Stimulated activated CD4-positive, alpha-beta T cell treated with anti-CD3 and anti-CD28 coated beads, Interleukin-4, amount 100 ng/mL, for 48 hours (primary cell): ENCODE results near the gene FBXW4.

Experiments used
- DNase-seq, 2 donors: peaks; one replicate each; pipeline ENCODE4 v3.0.0-alpha.2; 2020; ENCODE audit warnings: low read depth in 2 of 2

Gene FBXW4

DNA sequence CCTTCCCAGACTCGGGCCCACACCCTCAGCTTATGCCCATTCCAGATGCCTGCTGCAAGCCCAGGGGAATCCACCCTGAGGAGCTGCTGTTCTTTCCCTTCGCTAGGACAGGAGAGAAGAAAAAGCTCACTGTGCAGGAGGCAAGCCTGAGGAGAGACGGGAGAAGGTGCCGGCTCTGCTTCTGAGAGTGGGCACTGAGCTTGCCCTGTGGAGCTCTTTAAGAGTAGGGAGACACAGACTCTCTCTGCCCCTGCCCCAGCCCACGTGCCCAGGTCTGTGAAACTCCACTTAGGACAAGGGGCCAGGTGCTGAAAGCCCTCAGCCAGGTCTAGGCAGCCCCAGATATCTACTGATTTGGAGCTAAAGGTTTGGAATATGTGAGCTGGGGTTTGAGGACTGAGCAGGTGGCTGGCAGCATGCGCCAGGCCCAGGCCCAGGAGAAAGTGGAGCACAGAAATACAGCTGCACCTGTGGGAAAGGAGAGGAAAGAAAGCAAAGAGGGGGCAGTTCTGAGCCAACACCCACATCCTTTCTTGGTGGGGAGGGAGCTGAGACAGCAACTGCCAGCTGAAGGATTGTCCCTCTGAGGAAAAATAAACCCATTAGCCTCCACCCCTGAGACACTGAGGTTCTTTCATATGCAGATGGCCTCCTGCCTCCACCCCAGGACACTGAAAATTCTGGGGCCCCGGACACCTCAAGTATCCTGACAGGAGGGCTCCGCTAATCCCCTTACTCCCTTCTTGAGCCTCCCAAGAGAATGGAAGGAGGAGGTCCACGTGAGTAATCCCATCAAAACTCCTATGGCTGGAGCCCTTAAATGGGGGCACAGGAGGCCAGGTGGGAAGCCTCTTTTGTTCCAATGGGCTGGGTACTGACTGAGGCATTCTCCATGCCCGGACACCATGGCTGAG, 114.2 kb downstream of the FBXW4 start:
- no peak for DNase-seq

DNA sequence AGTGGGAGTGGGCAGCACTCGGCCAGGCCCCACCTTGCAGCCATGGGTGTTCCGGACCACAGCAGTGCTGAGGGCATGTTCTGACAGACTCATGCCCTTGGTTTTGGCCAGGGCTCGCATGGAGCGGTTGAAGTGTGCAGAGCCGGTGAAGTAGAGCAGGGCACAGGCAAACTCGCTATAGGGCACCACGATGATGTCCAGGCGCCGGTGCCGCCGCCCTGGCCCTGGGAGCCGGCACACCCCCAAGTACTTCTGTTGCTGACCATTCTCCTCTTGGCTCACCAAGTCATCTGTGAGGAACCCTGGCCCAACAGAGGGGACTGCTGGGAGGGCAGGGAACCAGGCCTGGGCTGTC, 115.5 kb downstream of the FBXW4 start:
- DNase-seq: no peak

DNA sequence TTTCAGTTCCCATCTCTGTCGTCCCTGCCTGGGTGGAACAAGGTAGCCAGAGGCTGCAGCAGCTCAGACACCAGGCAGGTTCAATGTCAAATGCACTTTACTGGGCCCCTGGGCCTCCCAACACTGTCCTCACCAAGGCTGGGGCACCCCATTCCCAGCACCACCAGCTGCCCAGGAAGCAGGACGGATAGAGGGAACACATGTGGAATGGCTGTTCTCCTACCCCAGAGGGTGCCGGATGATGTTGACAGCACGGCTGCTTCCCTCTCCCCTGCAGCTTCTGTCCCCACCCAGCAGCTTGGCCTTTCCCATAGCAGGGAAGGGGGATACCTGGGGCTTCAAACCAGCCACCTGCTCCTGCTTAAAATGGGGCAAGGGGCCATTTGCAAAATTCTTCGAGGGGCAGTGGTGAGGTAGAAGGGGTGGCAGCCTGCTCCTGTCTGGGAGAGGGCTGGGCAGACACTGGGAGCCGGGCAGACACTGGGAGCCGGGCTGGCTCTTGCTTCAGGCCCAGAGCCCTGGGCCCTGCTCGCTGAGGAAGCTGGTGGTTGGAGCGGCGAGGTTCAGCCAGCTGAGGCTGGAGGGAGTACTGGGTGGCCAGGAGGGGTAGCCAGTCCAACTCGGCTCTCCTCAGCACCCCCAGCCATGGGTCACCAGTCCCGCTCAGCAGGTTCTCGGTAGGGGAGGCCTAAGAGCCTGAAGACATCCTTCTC, 116.0 kb downstream of the FBXW4 start:
- no peak for DNase-seq

DNA sequence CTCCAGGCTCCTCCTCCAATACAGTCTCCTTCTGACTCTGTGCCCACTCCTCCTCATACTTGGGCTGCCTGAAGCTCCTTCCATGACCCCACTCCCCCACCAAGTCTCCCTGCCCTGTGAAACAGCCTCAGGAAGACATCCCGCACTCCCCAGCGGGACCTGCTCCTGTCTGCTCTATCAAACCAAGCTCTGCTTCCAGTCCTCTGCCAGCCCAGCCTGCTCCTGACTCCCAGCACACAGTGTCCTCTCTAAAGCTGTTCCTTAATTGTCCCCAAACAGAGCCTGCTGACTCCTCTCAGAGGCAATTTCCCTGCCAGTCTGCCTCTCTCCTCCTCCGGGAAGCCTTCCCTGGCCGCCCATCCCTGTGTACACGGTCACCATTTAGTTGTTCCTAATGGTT, 116.8 kb downstream of the FBXW4 start:
- no peak for DNase-seq

DNA sequence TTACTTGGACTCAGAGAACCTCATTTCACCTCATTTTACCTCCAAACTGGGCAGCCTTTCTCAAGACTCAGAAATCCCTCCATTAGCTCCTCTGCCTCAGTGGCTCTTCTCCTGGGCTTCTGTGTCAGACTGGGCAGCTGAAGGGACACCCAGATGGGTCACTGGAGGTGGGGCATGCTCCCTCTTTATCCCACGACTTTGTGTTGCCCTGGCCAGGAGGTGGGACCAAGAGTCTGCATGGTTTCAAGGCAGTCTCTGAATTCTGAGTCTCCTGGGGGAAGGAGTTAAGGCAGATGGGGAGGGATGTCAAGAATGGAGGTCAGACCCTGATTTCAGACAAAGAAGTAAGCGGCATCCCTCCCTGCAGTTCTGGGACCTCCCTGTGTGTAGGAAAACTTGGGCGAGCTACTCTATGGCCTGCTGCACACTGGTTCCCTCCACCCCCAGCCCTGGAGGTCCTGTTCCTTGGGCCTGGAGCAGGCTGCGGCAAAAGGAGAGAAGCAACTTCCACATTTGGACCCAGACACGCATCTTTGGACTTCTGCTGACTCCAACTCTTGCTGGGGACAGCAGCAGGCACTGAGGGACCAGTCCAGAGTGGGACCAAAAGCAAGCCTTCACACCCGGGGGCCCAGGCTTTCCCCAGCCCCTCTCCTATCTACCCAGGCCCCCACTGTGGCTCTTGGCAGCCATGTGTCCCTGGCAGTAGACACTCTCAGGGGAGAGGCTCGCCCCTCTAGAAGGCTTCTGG, 117.7 kb downstream of the FBXW4 start:
- DNase-seq: no peak

DNA sequence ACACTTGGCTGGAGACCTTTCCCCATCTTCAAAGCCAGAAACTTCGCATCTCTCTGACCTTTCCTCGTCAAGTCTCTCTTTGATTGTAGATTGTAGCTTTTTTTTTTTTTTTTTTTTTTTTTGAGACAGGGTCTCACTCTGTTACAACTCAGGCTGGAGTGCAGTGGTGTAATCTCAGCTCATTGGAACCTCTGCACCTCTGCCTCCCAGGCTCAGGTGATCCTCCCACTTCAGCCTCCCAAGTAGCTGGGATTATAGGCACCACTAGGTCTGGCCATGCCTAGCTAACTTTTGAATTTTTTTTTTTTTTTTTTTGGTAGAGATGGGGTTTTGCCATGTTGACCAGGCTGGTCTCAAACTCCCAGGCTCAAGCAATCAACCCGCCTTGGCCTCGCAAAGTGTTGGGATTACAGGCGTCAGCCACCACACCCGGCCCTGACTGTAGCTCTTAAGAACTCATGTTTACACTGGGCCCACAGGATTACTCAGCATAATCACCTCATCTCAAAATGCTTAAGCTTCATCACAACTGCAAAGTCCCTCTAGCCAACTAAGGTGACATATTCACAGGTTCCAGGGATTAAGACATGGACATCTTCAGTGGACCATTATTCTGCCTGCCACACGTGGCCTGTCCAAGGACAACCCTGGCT, 118.6 kb downstream of the FBXW4 start:
- DNase-seq: no peak

DNA sequence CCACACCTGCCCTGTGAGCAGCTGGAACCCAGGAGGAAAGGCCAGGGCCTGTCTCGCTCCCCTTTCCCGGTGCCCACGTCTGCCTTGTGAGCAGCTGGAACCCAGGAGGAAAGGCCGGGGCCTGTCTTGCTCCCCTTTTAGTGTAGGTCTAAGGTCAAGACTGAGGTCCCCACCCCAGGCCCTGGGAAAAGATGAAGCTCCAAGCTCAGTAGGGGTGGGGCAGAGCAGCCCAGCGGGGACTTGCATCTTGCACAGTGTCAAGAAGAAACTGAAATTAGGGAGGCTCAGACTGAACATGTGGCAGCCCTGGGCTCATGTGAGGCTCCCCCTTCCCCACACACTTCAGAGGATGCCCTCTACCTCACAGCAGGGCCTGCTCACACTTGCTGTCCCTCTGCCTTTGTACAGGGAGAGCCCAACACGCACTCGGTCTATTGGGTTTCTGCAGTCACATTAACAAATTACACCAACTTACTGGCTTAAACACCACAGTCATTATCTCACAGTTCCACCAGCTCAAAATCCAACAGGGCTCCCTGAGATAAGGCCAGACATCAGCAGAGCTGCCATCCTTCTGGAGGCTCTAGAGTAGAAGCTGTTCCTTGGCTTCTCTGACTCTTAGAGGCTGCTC, 119.3 kb downstream of the FBXW4 start:
- DNase-seq: no peak

DNA sequence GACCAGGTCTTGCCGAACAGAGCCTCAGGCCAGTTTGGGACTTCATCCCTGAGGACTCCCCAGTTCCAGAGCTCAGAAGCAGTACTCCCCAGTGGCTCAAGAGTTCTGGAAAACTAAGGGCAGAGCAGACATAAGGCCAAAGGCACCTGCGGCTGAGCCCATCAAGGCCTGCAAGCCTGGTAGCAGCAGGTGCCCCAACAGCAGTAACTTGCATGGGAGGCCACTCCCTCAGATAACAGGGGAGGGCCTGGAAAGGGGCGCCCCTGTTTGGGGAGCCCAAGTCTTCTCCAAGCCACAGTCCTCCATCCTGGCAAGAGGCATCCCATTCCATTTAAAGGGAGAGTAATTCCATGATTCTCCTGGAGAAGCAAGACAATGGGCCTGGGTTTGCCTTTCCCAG, 119.9 kb downstream of the FBXW4 start:
- DNase-seq: no peak

DNA sequence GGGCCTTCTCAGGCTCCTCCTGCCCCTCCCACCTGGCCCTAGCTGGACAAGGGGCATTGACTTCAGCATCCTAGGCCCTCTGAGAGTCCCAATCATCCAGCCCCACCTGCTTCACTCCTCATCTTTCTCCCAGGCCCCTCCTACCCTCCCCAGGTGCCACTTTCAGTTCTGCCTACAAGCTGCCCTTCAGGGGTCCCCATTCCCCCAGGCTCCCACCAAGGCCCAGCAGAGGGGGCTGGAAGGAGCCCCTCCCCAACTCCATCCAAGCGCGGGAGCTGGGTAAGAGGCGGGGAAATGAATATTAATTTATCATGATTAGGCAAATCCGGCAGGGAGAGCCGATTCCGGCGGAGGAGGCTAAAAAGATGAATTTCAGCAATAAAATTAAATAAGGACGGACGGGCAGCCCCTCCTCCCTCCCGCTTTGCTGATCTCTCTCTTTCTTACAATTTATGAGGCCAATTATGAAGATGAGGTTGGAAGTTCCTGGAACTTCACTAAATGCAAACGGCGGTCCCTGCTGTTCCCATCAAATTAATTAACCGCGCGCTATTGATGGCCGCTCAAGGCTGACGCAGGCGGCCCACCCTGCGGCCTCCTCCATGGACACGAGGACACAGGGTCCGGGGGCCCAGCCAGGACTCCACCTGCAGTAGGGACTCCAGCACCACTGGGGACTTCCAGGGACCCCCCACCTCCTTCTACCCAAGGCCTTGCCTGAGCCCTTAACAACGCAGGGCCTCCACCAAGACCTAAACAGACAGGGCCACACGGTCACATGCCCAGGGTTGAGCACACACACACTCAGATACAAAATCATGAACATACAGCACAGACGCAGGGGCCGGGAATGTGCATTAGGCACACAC, 120.9 kb downstream of the FBXW4 start:
- no peak for DNase-seq

DNA sequence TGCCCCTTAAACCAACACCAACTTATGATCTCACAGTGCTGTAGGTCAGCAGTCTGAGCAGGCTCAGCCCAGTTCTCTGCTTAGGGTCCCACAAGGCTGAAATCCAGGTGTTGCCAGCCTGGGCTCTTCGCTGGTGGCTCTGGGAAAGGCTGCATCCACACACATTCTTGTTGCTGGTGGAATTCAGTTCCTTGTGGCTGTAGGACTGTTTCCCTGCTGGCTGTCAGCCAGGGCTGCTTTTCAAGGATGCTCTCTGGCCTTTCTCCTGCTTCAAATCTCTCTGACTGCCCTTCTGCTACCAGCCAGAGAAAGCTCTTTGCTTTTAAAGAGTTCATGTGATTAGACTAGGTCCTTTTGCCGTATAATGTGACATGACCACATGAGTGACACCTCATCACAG, 122.2 kb downstream of the FBXW4 start:
- DNase-seq: no peak

DNA sequence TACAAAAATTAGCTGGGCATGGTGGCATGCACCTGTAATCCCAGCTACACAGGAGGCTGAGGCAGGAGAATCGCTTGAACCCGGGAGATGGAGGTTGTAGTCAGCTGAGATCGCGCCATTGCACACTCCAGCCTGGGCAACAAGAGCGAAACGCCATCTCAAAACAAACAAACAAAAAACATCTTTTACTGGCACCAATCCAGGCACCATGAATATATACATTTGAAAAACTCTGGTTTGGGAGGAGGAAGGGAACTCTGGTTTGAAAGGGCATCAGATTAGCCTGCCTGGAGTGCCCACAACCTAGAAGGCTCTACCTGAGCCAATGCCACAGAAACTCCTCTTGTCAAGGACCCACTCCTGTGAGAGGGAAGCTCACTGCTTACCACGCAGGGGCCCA, 122.8 kb downstream of the FBXW4 start:
- no peak for DNase-seq

DNA sequence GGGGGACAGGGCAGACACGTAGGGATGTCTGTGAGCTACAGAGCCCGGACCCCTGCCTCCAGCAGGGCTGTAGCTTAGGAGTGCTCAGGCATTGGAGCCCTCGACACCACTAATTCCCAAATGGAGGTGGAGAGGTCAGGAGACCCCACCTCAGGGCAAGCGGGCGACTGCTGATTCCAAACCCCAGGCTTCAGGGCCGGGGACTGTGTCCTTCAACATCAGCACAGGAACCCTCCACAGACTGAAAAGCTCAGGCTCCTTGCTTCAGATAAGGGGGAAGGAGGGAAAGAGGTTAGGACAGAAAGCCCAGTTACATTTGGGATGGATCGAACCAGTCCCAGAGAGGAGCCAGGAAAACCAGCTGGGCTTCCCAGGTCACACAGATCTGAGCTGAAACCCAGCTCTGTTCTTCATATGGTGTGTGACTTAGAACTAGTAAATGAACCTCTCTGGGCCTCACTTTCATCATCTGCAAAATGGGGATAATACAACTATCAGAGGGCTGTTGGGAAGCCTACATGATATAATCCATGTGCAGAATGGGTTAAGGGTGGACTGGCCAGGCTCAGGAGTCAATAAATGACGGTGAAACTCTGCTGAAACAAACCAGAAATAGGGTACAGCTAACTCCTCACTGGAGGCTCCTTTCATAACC, 123.6 kb downstream of the FBXW4 start:
- no peak for DNase-seq

DNA sequence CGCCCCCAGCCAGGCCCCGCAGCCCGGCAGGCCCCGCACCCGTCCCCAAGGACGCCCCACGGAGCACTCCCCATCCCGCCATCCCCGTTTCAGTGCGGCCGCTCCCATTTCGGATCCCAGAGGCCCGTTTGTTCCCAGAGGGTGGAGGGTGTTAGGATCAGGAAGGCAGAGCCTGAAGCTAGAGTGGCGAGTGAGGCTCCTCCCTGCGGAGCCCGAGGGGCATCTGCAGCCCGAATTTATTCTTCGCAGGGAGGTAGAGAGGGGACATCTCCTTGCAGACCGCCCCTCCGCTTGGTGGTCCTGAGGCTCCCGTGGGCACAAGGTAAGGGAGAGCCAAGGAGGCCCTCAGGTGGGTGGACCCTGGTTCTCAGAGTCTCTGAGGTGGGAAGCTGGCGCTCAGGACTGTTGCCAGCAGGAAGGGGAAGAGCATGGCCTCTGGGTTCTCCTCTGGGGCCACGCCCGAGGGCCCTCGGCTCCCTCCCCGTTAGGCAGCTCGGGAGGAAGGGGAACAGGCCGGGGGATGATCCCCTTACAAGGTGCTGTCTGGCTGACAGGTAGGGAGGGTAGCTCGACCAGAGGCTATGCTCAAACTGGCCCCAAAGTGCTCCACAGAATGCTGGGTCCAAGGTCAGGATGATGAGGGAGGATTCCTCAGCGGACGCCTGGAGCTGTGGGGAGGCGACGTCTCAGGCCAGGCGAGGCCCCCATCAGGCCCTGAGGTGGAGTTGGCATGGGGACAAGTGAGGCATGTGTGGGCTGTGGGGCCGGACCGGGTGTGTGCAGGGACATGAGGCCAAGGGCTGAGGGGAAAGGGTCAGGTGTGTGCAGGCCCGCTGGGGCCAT, 124.3 kb downstream of the FBXW4 start:
- DNase-seq: no peak

DNA sequence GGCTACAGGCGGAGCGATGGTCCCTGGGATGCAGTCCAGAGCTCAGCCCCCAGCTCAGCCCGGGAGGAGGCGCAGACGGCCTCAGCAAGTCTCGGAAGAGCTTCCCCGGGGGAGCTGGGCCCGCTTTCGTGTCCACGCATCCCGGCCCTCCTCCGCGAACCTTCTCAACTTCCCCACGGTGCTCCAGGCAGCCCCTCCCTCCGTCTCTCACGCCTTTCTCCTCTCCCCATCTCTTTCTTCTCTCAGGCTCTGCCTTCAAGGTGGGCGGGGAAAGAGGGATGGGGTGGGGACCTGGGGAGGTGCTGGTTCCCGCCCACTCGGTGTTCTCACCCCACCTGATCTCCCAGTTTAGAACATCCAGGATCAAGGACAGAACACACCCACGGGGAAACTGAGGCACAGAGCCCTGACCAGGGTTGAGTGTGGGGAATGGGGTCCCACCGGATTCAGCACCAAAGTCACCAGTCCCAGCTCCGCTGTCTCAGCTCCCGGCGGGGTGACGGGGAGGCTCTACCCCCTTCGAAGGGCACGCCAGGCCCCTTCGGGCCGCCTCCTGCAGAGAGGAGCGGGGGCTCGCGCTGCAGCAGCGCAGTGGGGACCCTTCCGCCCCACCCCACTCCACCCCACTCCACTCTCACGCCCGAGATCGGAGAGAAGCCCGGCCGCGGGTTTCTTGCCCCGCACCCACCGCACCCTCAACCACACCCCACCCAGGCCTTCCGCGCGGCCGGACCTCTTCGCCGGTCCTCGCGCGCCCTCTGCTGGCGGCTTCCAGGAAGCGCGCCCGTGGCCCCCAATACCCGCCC, 125.1 kb downstream of the FBXW4 start:
- DNase-seq: peak; percentile 69 to 84

DNA sequence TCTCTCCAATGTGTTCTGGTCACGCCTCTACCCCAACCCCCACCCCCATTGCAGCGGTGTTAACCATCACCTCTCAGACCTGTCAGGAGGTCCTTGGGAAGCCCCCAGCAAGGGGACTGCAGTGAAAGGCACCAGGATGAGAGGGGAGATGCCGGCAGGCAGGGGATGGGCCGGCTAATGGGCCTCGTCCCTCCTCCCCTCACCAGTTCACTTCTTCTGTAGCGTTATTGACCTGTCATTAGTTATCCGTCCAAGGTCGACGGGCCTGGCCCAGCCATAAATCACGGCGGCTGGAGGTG, 125.7 kb downstream of the FBXW4 start:
- DNase-seq: no peak

DNA sequence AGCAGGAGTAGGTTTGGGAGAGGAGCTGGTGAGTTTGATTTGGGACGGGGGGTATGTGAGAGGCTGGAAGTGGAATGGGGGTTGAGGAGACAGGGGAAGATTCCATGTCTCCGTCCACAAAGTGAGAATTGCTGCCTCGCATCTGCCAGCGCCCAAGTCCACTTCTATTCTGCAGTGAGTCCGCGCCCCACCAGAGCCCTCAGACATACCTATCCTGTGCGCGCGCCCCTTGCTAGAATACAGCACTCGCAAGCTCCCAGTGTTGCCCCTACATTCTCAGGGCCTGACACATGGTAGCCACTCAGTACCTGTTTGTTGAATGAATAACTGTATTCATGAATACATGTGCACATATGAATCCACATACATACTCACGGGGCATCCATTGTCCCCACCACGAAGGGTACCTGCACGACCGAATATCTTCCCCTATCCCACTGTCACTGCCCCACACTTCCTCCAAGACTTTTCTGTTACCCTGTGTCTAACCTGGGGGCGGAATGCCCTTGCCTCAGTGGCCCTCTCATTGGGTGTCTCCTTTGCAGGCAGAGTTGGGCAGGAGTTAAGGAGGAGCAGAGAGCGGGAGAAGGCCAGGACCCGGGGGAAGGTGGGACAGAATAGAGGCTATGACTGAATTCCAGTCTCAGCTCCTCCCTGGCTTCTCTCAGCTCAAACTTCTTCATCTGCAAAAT, 126.8 kb downstream of the FBXW4 start:
- no peak for DNase-seq

DNA sequence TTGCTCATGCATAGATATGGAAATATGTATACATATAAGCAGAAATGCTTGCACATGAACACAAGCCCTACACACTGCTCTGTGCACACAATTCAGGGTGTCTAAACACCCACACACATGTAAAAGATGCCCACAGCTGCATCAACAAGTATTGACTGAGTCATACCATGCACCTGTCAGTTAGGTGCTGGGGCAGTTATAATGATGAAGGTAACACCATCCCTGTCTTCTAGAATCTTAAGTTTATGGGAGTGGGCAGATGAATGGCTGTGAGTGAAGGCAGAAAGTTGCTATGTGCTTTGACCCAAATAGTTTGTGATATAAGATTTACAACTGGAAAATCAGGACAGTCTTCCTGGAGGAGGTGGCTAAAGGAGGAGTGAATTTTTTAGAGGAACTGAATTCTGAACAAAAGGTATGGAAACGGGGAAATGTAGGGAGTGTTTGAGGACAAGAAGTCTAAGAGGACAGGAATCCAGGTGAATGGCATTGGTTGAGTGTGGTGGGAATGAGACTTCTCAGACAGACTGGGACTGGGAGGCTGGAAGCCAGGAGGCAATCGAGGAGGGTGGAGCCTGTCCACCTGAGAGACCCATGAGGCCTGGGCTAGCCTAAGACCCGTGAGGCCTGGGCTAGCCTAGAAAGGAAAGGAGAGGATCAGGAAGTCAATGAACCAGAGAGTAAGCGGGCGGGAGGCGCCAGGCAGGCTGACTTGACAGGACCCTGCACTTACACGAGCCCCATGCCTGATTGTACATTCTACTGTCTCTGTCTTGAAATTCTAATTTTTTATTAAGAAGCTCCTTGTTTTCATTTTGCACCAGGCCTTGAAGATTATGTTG, 127.6 kb downstream of the FBXW4 start:
- DNase-seq: no peak
